HepG2 (cell line): ENCODE measurements around the gene MUTYH. TPM values are rescaled to one million over a fixed set of nuclear protein-coding genes. Genes with fewer than 3 reads are reported as not detected.

Experiments used
- DRAP1 ChIP-seq: IDR thresholded peaks from 2 replicates; pipeline ENCODE4 v1.6.1; 2016; ENCODE audit warnings: missing genetic modification reagents, missing compliant biosample characterization
- FOXM1 ChIP-seq: sonication (generic); formaldehyde crosslinking; IDR thresholded peaks from 2 replicates; pipeline ENCODE4 v1.5.0; 2020; ENCODE audit warnings: missing genetic modification reagents
- HOXA7 ChIP-seq: sonication (generic); formaldehyde crosslinking; IDR thresholded peaks from 2 replicates; pipeline ENCODE4 v1.8.1; 2022; ENCODE audit warnings: mild to moderate bottlenecking, missing genetic modification reagents, moderate library complexity
- NFIB ChIP-seq: sonication (generic); formaldehyde crosslinking; IDR thresholded peaks from 2 replicates; pipeline ENCODE4 v1.9.0; 2021; ENCODE audit warnings: missing genetic modification reagents, mild to moderate bottlenecking, borderline replicate concordance
- PAX8 ChIP-seq: sonication (generic); formaldehyde crosslinking; IDR thresholded peaks from 2 replicates; pipeline ENCODE4 v1.8.0; 2022; ENCODE audit warnings: mild to moderate bottlenecking, missing genetic modification reagents, borderline replicate concordance
- SMYD3 ChIP-seq: sonication (generic); formaldehyde crosslinking; IDR thresholded peaks from 2 replicates; pipeline ENCODE4 v1.8.1; 2023; ENCODE audit warnings: mild to moderate bottlenecking, missing genetic modification reagents
- SNAPC5 ChIP-seq: sonication (generic); formaldehyde crosslinking; IDR thresholded peaks from 2 replicates; pipeline ENCODE4 v1.8.1; 2023; ENCODE audit warnings: mild to moderate bottlenecking, missing genetic modification reagents, borderline replicate concordance
- SP1 ChIP-seq, 2 experiments: fragments of 450-650 bp in 1 of 2; sonication (generic) in 1 of 2; formaldehyde crosslinking in 1 of 2; IDR thresholded peaks; 2 replicates each; pipeline versions ENCODE4 v1.4.0 to v1.6.1; 2016 to 2020; ENCODE audit warnings: missing genetic modification reagents in 1 of 2
- TEAD3 ChIP-seq: optimal IDR thresholded peaks from 2 replicates; pipeline ENCODE3; 2016; ENCODE audit warnings: borderline replicate concordance
- ZBTB34 ChIP-seq: sonication (generic); formaldehyde crosslinking; IDR thresholded peaks from 2 replicates; pipeline ENCODE4 v1.8.0; 2022; ENCODE audit warnings: mild to moderate bottlenecking, missing genetic modification reagents
- ZC3H4 ChIP-seq: sonication (generic); formaldehyde crosslinking; IDR thresholded peaks from 2 replicates; pipeline ENCODE4 v1.4.0; 2020; ENCODE audit warnings: missing genetic modification reagents, borderline replicate concordance
- ZNF318 ChIP-seq: sonication (generic); formaldehyde crosslinking; IDR thresholded peaks from 2 replicates; pipeline ENCODE4 v1.4.0; 2020; ENCODE audit warnings: mild to moderate bottlenecking, missing genetic modification reagents
- ZNF546 ChIP-seq: sonication (generic); formaldehyde crosslinking; conservative IDR thresholded peaks from 2 replicates; pipeline ENCODE4 v1.8.1; 2023; ENCODE audit warnings: mild to moderate bottlenecking, missing genetic modification reagents
- ZNF563 ChIP-seq: sonication (generic); formaldehyde crosslinking; IDR thresholded peaks from 2 replicates; pipeline ENCODE4 v1.8.0; 2022; ENCODE audit warnings: mild to moderate bottlenecking, moderate library complexity, missing genetic modification reagents
- ZNF7 ChIP-seq: IDR thresholded peaks from 2 replicates; pipeline ENCODE4 v1.6.1; 2016; ENCODE audit warnings: missing biosample characterization, missing genetic modification reagents
- ZNF776 ChIP-seq: sonication (generic); formaldehyde crosslinking; IDR thresholded peaks from 2 replicates; pipeline ENCODE4 v1.4.0; 2020; ENCODE audit warnings: mild to moderate bottlenecking, missing genetic modification reagents
- polyA plus RNA-seq, 8 experiments: library from polyadenylated mRNA; depleted of rRNA in 3 of 8; stranded (reverse) in 7 of 8; unstranded in 1 of 8; fragments of >200 nt; fragmentation: Illumina TruSeq in 4 of 8; extraction: Trizol in 4 of 8; gene quantifications; 2 replicates each; pipeline versions ENCODE4 v1.2.1 to v1.2.3, GENCODE V29; 2011 to 2016; ENCODE audit warnings: low read depth in 4 of 8, missing spikeins in 1 of 8, mixed read lengths in 1 of 8; ENCODE audit not compliant: insufficient read depth in 1 of 8
- total RNA-seq, 5 experiments: library from RNA; depleted of rRNA; stranded (reverse); fragments of >200 nt; fragmentation: Illumina TruSeq; extraction: Trizol; gene quantifications; 2 replicates each; pipeline ENCODE4 v1.2.3, GENCODE V29; 2016; ENCODE audit warnings: low read depth in 1 of 5
- TF ChIP-seq, protein P1 (sequence below): sonication (generic); formaldehyde crosslinking; IDR thresholded peaks from 2 replicates; pipeline ENCODE4 v1.4.0; 2020; ENCODE audit warnings: missing genetic modification reagents, borderline replicate concordance

MUTYH gene
- total and polyA plus RNA-seq, 2 of the 13 experiments (the other 11 are each of a cell fraction or from before 2014, with no cell fraction given): 16.3 to 17.1 TPM

GRCh38 chr1:45303520-45304310 lies 36.5 kb downstream of the MUTYH start (continued):
- peak; percentile 85; the same call in 1 of the 2 replicates for TF ChIP-seq PAX8 (CRISPR knock-in tag)
- TF ChIP-seq DRAP1 (CRISPR knock-in tag): 0 out of 2 replicates have a peak, but pooled peaks have one; percentile 28
- TF ChIP-seq NFIB (CRISPR knock-in tag): no peak
- TF ChIP-seq ZNF7 (CRISPR knock-in tag): no peak
- TF ChIP-seq HOXA7 (CRISPR knock-in tag): no peak
- TF ChIP-seq ZNF563 (CRISPR knock-in tag): peak; percentile 96
- TF ChIP-seq FOXM1 (CRISPR knock-in tag): no peak
- no peak for TF ChIP-seq ZNF318 (CRISPR knock-in tag)
- TF ChIP-seq TEAD3 (CRISPR knock-in tag): peak; percentile 71
- 0 out of 2 replicates have a peak, but pooled peaks have one; percentile 36 for TF ChIP-seq SMYD3 (CRISPR knock-in tag)
- TF ChIP-seq, protein P1, sequence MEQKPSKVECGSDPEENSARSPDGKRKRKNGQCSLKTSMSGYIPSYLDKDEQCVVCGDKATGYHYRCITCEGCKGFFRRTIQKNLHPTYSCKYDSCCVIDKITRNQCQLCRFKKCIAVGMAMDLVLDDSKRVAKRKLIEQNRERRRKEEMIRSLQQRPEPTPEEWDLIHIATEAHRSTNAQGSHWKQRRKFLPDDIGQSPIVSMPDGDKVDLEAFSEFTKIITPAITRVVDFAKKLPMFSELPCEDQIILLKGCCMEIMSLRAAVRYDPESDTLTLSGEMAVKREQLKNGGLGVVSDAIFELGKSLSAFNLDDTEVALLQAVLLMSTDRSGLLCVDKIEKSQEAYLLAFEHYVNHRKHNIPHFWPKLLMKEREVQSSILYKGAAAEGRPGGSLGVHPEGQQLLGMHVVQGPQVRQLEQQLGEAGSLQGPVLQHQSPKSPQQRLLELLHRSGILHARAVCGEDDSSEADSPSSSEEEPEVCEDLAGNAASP (CRISPR knock-in tag): peak; percentile 76
- no peak for TF ChIP-seq ZC3H4 (CRISPR knock-in tag)
- peak; percentile 52; the same call in 1 of the 2 replicates for TF ChIP-seq SNAPC5 (CRISPR knock-in tag)
- TF ChIP-seq ZNF546 (CRISPR knock-in tag): 0 out of 2 replicates have a peak, but pooled peaks have one; percentile 41
- no peak for TF ChIP-seq SP1 (IDR thresholded peaks at IDR 0.05)
- peak; percentile 59; the same call in 1 of the 2 replicates for TF ChIP-seq SP1 (CRISPR knock-in tag; IDR thresholded peaks at IDR 0.05)
- 0 out of 2 replicates have a peak, but pooled peaks have one; percentile 58 for TF ChIP-seq ZBTB34 (CRISPR knock-in tag)
- peak; percentile 23; the same call in 1 of the 2 replicates for TF ChIP-seq ZNF776
